HEK293T (cell line): ENCODE data around the gene CORO1C.

ENCODE experiments used
- CTCF ChIA-PET: fragments of 350-600 bp; formaldehyde crosslinking; extraction: SDS; loops from one replicate; lab custom pipeline; 2021; ENCODE audit warnings: antibody characterized with exemption, inconsistent platforms; lab: Yijun Ruan, JAX
- POLR2A ChIA-PET: fragments of 350-600 bp; formaldehyde crosslinking; extraction: SDS; loops from one replicate; lab custom pipeline; 2020; ENCODE audit warnings: antibody characterized with exemption, inconsistent platforms; lab: Yijun Ruan, JAX
- DNase-seq: peaks from one replicate; pipeline ENCODE4 v3.0.0; 2012; ENCODE audit warnings: mixed read lengths; ENCODE audit errors: extremely low spot score
- ARNT ChIP-seq: fragments of 450-650 bp; IDR thresholded peaks from 2 replicates; pipeline ENCODE4 v1.6.1; 2017; ENCODE audit warnings: mild to moderate bottlenecking
- BHLHE40 ChIP-seq: fragments of 450-650 bp; IDR thresholded peaks from 2 replicates; pipeline ENCODE4 v1.6.1; 2016; ENCODE audit warnings: mild to moderate bottlenecking, moderate library complexity, borderline replicate concordance
- CTBP1 ChIP-seq: fragments of 450-650 bp; IDR thresholded peaks from 2 replicates; pipeline ENCODE4 v1.6.1; 2016; ENCODE audit warnings: borderline replicate concordance
- ELF4 ChIP-seq: fragments of 450-650 bp; IDR thresholded peaks from 2 replicates; pipeline ENCODE4 v1.6.1; 2017; ENCODE audit warnings: antibody characterized with exemption
- FOXA1 ChIP-seq: fragments of 450-650 bp; IDR thresholded peaks from 2 replicates; pipeline ENCODE4 v1.6.1; 2016; ENCODE audit warnings: mild to moderate bottlenecking
- FOXK2 ChIP-seq: fragments of 450-650 bp; IDR thresholded peaks from 2 replicates; pipeline ENCODE4 v1.6.1; 2016; ENCODE audit warnings: mild to moderate bottlenecking
- FOXM1 ChIP-seq: fragments of 450-650 bp; IDR thresholded peaks from 2 replicates; pipeline ENCODE4 v1.6.1; 2017; ENCODE audit warnings: mild to moderate bottlenecking, borderline replicate concordance
- HDGF ChIP-seq: fragments of 450-650 bp; IDR thresholded peaks from 2 replicates; pipeline ENCODE4 v1.6.1; 2017; ENCODE audit warnings: antibody characterized with exemption, borderline replicate concordance
- L3MBTL2 ChIP-seq: fragments of 450-650 bp; conservative IDR thresholded peaks from 2 replicates; pipeline ENCODE4 v1.6.1; 2016; ENCODE audit warnings: mild to moderate bottlenecking
- LEF1 ChIP-seq: fragments of 450-650 bp; IDR thresholded peaks from 2 replicates; pipeline ENCODE4 v1.6.1; 2017; ENCODE audit warnings: mild to moderate bottlenecking, borderline replicate concordance
- NFRKB ChIP-seq: fragments of 450-650 bp; IDR thresholded peaks from 2 replicates; pipeline ENCODE4 v1.6.1; 2016; ENCODE audit warnings: mild to moderate bottlenecking, moderate library complexity
- SP1 ChIP-seq: fragments of 450-650 bp; IDR thresholded peaks from 2 replicates; pipeline ENCODE4 v1.6.1; 2017
- SUZ12 ChIP-seq: fragments of 450-650 bp; IDR thresholded peaks from 2 replicates; pipeline ENCODE4 v1.6.1; 2016; ENCODE audit warnings: mild to moderate bottlenecking
- TARDBP ChIP-seq: fragments of 450-650 bp; IDR thresholded peaks from 2 replicates; pipeline ENCODE4 v1.6.1; 2016
- ZNF384 ChIP-seq: fragments of 450-650 bp; IDR thresholded peaks from 2 replicates; pipeline ENCODE4 v1.6.1; 2016
- TF ChIP-seq, protein P1 (sequence below): fragments of 450-650 bp; IDR thresholded peaks from 2 replicates; pipeline ENCODE4 v1.6.1; 2016

The CORO1C gene

DNA sequence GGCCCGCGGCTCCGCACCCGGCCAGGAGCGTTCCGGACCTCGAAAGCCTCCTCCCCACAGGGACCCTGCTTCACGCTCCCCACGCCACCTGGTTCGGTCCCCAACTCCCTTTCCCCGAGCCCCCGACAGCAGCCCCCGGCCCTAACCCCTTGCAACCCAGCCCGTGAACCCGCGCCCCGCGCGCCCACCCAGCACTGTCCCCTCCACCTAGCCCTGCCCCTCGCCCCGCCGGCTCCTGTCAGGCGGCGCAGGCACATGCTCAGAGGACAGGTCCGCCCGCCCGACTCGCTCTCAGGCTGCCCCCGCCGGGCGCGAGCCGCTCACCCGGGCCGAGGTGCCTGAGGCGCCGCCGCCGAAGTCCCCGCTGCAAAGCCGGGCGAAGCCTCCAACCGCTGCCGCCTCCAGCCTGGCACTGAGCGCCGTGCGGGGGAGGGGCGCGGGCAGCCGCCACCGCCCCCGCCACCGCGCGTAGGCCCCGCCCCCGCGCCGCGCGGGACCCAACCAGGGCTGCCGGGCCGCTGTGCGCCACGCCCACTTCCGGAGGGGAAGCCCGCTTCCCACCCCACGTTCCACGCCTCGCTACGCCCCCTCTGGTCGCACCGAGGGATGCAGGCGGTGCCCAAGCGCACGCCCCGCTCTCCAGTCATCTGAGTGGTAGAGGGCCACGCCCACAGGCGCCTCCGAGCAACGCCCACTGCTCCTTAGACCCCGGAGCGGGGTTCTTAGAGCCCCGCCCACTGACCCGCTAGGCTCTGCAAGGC lies at the start of gene CORO1C:
Gene CORO1C (minus strand): TSS at position 414 of the 761 bp plus-strand sequence. CDS start 30,200 bp downstream, outside the sequence.
- TF ChIP-seq ZNF384 (no peak), NFRKB (no peak), L3MBTL2 (peak; percentile 48), TARDBP (no peak), BHLHE40 (no peak), SP1 (0 out of 2 replicates have a peak, but pooled peaks have one; percentile 35), SUZ12 (no peak), FOXA1 (no peak), CTBP1 (no peak), ARNT (peak; percentile 55; the same call in 1 of the 2 replicates), FOXK2 (no peak), ELF4 (peak; percentile 21; the same call in 1 of the 2 replicates), FOXM1 (peak; percentile 77; the same call in 1 of the 2 replicates), HDGF (no peak), LEF1 (no peak; the same call in 1 of the 2 replicates)
- TF ChIP-seq, protein P1, sequence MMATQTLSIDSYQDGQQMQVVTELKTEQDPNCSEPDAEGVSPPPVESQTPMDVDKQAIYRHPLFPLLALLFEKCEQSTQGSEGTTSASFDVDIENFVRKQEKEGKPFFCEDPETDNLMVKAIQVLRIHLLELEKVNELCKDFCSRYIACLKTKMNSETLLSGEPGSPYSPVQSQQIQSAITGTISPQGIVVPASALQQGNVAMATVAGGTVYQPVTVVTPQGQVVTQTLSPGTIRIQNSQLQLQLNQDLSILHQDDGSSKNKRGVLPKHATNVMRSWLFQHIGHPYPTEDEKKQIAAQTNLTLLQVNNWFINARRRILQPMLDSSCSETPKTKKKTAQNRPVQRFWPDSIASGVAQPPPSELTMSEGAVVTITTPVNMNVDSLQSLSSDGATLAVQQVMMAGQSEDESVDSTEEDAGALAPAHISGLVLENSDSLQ, result no peak
- DNase-seq, result peak; percentile 94
- POLR2A ChIA-PET, result interaction anchor here (1.3 to 1.4 kb wide), 4 partner anchors 10 to 40 kb away, joined by 3 to 8 read pairs (median 6); no protein-coding TSS in a partner anchor
- CTCF ChIA-PET, result no interaction called here

DNA sequence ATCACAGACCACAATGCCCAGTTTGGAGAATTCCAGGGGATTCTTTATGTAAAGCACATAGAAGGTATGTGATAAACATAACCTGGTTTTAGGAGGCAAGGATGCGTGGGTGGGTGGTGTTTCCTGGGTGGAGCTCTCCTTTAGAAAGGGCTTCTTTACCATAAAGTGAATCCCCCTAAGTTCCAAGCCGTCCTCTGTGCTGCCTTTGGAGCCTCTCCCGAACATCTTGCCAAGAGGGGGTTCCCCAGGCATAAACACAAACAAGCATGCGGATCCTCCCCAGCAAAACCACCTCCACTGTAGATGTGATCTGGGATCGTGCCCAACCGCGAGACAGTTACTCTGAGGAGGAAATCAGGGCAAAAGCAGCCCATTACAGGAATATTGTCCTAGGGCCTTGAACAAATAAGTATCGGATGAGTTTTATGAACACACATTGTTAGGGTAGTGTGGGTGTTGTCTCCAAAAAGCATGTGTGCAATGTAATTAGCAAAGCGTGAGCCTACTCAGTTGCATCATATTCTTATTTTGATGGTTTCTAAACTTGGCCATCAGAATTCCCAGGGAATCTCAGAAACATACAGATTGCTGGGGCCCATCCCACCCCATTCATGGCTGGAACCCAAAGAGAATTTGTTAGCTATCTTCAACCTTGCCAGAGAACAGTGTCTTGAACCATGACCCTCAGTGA lies 48.8 kb upstream of the CORO1C start:
- TF ChIP-seq SP1 (no peak), HDGF (no peak), SUZ12 (no peak), ELF4 (no peak), CTBP1 (no peak)
- ChIA-PET POLR2A (no interaction called here), CTCF (no interaction called here)

DNA sequence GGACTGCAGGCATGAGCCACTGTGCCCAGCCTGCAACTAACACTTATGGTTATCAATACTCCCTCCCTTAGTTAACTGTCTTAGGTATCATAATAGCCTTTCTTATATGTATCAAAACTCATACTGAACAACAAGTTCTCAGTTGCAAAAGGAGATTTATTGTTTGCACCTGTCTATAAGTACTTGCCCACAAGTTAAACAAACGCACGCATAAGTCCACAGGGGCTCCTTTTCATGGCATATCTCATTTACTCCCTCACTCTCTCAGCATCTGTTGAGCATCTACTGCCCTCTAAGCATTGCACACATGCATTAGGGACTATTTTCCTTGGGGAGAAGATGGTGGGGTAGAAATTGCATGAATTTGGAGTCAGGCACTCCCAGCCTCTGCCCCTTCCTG lies 46.7 kb upstream of the CORO1C start:
- no peak for DNase-seq
- POLR2A ChIA-PET, result no interaction called here
- TF ChIP-seq ZNF384 (no peak), HDGF (no peak), NFRKB (no peak), FOXM1 (no peak), ELF4 (no peak), FOXA1 (no peak), SP1 (no peak), TARDBP (no peak), CTBP1 (no peak), ARNT (no peak), BHLHE40 (no peak), LEF1 (no peak), SUZ12 (no peak), L3MBTL2 (no peak), FOXK2 (no peak)
- TF ChIP-seq, protein P1, result no peak
- CTCF ChIA-PET, result interaction anchor here (1.0 kb wide), 1 partner anchor 25 kb away, joined by 3 read pairs; no protein-coding TSS in a partner anchor

More for the DNA sequence above, 48.8 kb upstream of the CORO1C start:
- DNase-seq, result no peak

DNA sequence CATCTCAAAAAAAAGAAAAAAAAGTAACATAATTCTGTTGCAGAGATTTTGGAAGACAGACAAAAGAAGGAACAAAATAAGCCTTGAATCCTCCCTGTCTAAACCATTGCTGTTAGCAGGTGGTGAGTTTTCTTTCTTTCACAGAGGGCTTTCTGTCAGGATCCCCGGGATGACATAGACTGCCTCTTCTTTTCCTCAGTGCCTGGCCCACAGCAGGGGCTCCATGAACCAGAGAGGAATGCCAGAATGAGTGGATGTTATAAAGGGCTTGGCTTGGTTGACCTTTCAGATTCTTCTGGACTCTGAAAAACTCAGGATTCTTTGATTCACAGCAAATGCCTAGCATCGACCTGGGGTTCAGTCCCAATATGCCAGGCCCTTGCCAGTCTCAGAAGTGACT lies 45.8 kb upstream of the CORO1C start:
- CTCF ChIA-PET, result interaction anchor here (1.0 kb wide), 1 partner anchor 26 kb away, joined by 3 read pairs; no protein-coding TSS in a partner anchor
- no peak for DNase-seq
- POLR2A ChIA-PET, result no interaction called here
- TF ChIP-seq CTBP1, result no peak
- no peak for TF ChIP-seq FOXK2
- TF ChIP-seq SUZ12, result no peak
- TF ChIP-seq NFRKB, result no peak
- no peak for TF ChIP-seq ZNF384
- TF ChIP-seq L3MBTL2, result no peak
- no peak for TF ChIP-seq HDGF
- TF ChIP-seq, protein P1, result no peak
- no peak for TF ChIP-seq FOXM1
- no peak for TF ChIP-seq BHLHE40
- no peak for TF ChIP-seq SP1
- no peak for TF ChIP-seq ARNT
